Astrocyte (in vitro differentiated cells and primary cell): Measurements from ENCODE around the gene PHF13.

ENCODE experiments used
- CTCF ChIP-seq: IDR thresholded peaks from 2 replicates; pipeline ENCODE4 v1.5.1; 2011; ENCODE audit warnings: low read depth, mild to moderate bottlenecking, inconsistent platforms, low read length, moderate library complexity; ENCODE audit not compliant: insufficient read depth
- EZH2 ChIP-seq: IDR thresholded peaks from 2 replicates; pipeline ENCODE4 v1.6.1; 2012; ENCODE audit warnings: mild to moderate bottlenecking, low read length, inconsistent platforms; ENCODE audit not compliant: insufficient read depth

DNA sequence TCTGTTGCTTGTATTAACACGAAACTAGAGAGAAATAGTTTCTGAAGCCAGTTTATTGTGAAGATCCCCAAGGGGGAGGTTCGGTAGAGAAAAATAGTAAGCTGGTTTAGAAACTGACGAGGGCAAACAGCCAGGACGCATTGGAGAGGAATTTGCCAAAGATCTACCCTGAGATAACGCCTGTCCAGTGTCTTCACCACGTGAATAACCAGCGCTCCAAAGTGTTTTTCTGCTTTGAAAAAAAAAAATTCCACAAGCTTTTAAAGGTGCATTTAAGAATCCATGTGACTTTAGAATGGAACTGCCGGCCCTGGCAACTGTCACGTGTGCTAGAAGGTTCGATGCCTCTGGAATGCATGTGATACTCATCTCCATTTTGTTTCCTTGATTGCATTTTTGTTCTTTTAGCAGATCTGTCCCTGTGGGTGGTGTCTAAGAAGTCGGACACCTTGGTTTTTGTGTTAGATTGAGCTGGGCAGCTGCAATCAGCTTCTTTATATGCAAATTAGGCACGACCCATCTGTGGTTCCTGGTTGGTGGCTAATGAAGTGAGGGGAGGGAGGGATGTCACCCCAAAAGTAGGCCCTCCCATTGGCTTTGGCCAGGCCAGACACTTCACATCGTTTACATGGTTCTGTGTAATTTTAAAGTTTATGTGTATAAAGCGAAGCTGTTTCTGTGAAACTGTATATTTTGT is 9.9 kb downstream of the PHF13 start:
- no peak for TF ChIP-seq CTCF
- TF ChIP-seq EZH2: no peak
